ENCODE data around the gene DLX3. TPM values are rescaled to one million over a fixed set of nuclear protein-coding genes. Genes with fewer than 3 reads are reported as not detected.

The DLX3 gene
- total RNA-seq, 2 donors from 2014 or later: 0.36 to 0.68 TPM

DNA sequence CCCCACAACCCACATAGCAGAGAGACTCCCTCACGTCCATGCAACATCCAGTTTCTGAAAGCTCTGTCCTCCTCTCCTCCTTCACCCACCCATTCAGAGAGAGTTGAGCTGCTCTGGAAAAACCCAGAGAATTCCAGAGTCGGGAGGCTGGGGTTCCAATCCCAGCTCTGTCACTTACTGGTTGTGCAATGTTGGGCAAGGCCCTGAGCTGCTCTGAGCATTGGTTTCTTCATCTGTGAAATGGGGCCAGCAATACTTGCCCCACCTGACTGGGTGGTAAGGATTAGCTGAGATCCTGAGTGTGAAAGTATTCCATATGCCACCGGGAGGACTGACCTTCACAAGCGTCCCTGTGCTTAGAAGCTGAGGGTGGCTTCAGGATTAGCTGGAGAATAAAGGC lies 38.2 kb downstream of the DLX3 start:
- Histone ChIP-seq H3K4me1 (replicated peaks) (no peaks in the 10 kb centered on the region), H3K36me3 (no peaks in the 10 kb centered on the region), H3K27me3 (replicated peaks; ENCODE audit: insufficient read depth) (no peaks in the 10 kb centered on the region), H3K9me3 (no peaks in the 10 kb centered on the region), H3K4me3 (no peak overlapping the region), H3K27ac (no peak overlapping the region)
- DNase-seq (ENCODE audit: low spot score): no peak
- intact Hi-C loops (cut with DNase I): no loop called here
- WGBS: 68% methylated on average over 4 of the region's 4 CpGs
- no peak for TF ChIP-seq POLR2A (IDR thresholded peaks at IDR 0.05)
- TF ChIP-seq, protein P1, sequence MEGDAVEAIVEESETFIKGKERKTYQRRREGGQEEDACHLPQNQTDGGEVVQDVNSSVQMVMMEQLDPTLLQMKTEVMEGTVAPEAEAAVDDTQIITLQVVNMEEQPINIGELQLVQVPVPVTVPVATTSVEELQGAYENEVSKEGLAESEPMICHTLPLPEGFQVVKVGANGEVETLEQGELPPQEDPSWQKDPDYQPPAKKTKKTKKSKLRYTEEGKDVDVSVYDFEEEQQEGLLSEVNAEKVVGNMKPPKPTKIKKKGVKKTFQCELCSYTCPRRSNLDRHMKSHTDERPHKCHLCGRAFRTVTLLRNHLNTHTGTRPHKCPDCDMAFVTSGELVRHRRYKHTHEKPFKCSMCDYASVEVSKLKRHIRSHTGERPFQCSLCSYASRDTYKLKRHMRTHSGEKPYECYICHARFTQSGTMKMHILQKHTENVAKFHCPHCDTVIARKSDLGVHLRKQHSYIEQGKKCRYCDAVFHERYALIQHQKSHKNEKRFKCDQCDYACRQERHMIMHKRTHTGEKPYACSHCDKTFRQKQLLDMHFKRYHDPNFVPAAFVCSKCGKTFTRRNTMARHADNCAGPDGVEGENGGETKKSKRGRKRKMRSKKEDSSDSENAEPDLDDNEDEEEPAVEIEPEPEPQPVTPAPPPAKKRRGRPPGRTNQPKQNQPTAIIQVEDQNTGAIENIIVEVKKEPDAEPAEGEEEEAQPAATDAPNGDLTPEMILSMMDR (IDR thresholded peaks at IDR 0.05): no peak
- TF ChIP-seq POLR2AphosphoS5 (IDR thresholded peaks at IDR 0.05): no peak

DNA sequence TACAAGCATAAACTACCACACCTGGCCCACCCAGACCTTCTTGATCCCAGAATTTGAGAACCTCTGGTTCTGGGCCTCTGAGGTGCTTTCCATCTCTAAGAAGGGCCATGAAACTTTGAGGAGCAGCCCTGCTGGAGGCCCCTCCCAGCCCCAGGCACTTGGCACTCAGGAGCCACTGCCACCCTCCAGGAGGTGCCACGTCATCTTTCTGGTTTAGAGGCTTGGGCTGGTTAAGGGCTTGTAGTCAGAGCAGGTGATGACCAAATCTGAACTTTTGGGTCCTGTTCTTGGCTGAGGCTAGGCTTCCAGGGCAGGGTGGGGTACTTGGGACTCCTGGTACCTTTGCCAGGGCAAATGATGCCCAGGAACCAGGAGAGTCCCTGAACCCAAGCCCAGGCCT lies 39.9 kb downstream of the DLX3 start:
- Histone ChIP-seq H3K4me3 (no peak overlapping the region), H3K27ac (no peak overlapping the region), H3K9me3 (no peaks in the 10 kb centered on the region), H3K36me3 (no peaks in the 10 kb centered on the region), H3K27me3 (replicated peaks; ENCODE audit: insufficient read depth) (no peaks in the 10 kb centered on the region), H3K4me1 (replicated peaks) (no peaks in the 10 kb centered on the region)
- TF ChIP-seq, protein P1 (IDR thresholded peaks at IDR 0.05): no peak
- TF ChIP-seq POLR2A (IDR thresholded peaks at IDR 0.05): no peak
- no peak for TF ChIP-seq POLR2AphosphoS5 (IDR thresholded peaks at IDR 0.05)
- intact Hi-C loops (cut with DNase I): no loop called here
- 100% methylated on average over 1 of the region's 1 CpG for WGBS
- no peak for DNase-seq (ENCODE audit: low spot score)

DNA sequence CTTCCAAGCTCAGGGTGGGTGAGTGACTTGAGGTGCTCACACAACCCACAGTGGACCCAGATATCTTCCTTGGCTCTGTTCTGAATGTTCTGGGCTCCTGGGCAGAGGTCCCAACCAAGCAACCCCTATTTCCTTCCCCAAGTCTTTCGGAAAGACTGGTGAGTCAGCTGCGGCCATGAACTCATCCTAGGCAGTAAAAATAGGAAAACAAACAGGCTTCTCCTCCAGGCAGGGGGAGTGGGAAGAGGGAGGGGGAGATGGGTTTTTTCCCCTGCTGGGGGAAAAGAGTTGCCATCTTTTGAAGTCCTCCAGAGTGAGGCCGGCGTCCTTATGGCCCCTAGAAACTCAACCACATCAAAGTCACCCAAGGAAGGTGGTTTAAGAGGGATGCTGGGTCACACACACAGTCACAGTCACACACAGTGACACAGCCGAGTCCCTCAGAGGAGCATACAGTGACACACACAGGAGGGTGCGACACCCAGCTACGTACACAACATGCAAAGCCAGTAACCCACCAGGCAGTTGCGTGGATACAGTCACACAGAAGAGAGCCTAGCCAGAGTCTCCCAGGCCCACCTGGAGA lies 42.0 kb downstream of the DLX3 start:
- H3K4me3 ChIP-seq: no peak overlapping the region
- DNase-seq (ENCODE audit: low spot score): no peak
- no peaks in the 10 kb centered on the region for H3K4me1 ChIP-seq (replicated peaks)
- H3K9me3 ChIP-seq: no peaks in the 10 kb centered on the region
- H3K27ac ChIP-seq: no peak overlapping the region
- TF ChIP-seq POLR2AphosphoS5 (IDR thresholded peaks at IDR 0.05) (no peak), POLR2A (IDR thresholded peaks at IDR 0.05) (no peak)
- TF ChIP-seq, protein P1 (IDR thresholded peaks at IDR 0.05): no peak
- 77% methylated on average over 8 of the region's 8 CpGs for WGBS
- H3K27me3 ChIP-seq (replicated peaks; ENCODE audit: insufficient read depth): no peaks in the 10 kb centered on the region
- H3K36me3 ChIP-seq: no peaks in the 10 kb centered on the region
- intact Hi-C loops (cut with DNase I): no loop called here

DNA sequence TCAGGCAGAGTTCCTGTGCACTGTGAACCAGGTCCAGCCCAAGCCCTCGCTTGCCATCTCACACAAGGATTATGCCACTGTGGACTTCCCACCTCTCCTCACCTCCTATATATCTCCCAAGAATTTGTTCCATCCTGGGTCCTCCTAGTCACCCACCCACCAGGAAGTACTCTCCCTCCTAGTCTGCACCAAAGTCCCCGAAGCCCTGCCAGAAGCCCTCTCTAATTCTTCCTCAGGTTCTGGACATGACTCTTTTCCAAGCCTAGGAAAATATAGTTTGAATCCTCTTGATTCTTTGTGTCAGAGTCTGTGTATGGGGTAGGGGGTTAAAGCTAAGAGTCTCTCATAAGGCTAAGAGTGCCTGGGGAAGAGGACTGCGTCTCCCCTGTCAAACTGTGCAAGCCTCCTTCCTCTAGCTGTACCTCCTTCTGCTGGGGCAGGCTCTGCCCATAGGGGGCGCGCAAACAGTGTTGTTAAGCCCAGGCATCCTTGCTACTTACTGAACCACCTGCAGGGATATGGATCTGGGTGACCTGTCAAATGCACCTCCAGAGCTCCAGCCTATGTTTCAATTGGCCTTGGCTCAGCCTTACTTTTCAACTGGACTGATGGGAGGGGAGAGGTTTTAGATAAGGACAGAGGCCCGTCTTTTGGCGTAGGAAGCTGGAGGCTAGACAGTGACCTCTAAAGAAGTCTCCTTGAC lies 42.7 kb downstream of the DLX3 start:
- Histone ChIP-seq H3K4me3 (no peak overlapping the region), H3K27ac (no peak overlapping the region), H3K9me3 (no peaks in the 10 kb centered on the region), H3K4me1 (replicated peaks) (no peaks in the 10 kb centered on the region), H3K27me3 (replicated peaks; ENCODE audit: insufficient read depth) (no peaks in the 10 kb centered on the region), H3K36me3 (no peaks in the 10 kb centered on the region)
- DNase-seq (ENCODE audit: low spot score): peak; percentile 84
- WGBS: 43% methylated on average over 7 of the region's 7 CpGs
- intact Hi-C loops (cut with DNase I): no loop called here
- peak; percentile 16 for TF ChIP-seq POLR2AphosphoS5 (IDR thresholded peaks at IDR 0.05)
- TF ChIP-seq, protein P1 (IDR thresholded peaks at IDR 0.05): peak; percentile 35 to 82 (median 67)
- no peak for TF ChIP-seq POLR2A (IDR thresholded peaks at IDR 0.05)

Measured in prostate gland (tissue), 2 donors.